Measurements from ENCODE around the gene GSN.

GSN gene

GRCh38 chr9:121368745-121369144 is 100.8 kb downstream of the GSN start:
- in situ Hi-C loops (cut with MboI; ENCODE audit: low sequenced_read_pairs) = no loop called here

- in situ Hi-C loops (cut with MboI; ENCODE audit: low sequenced_read_pairs) = no loop called here
These were observed 101.8 kb downstream of the GSN start, which contains the start of gene STOM for GRCh38 chr9:121369595-121370265. Gene STOM, minus strand, starts transcription at chr9:121370250. Its CDS starts 63 bp downstream, at chr9:121370187.

GRCh38 chr9:121371495-121372061 is 103.6 kb downstream of the GSN start:
- in situ Hi-C loops (cut with MboI; ENCODE audit: low sequenced_read_pairs) = no loop called here

GRCh38 chr9:121372239-121373010 is 104.5 kb downstream of the GSN start:
- in situ Hi-C loops (cut with MboI; ENCODE audit: low sequenced_read_pairs) = no loop called here

- in situ Hi-C loops (cut with MboI; ENCODE audit: low sequenced_read_pairs) = no loop called here
These were observed 105.2 kb downstream of the GSN start for GRCh38 chr9:121373011-121373729.

GRCh38 chr9:121376214-121376830 is 108.4 kb downstream of the GSN start:
- in situ Hi-C loops (cut with MboI; ENCODE audit: low sequenced_read_pairs) = loop anchor here (25.0 kb wide), 2 partner anchors 389 to 639 kb away; no protein-coding TSS in a partner anchor

- in situ Hi-C loops (cut with MboI; ENCODE audit: low sequenced_read_pairs) = loop anchor here (25.0 kb wide), 2 partner anchors 394 to 644 kb away; no protein-coding TSS in a partner anchor
These were observed 112.9 kb downstream of the GSN start for GRCh38 chr9:121380846-121381245.
